ENCODE results near the gene UTS2. TPM values are rescaled to one million over a fixed set of nuclear protein-coding genes. Genes with fewer than 3 reads are reported as not detected.

UTS2 gene
- total RNA-seq, 1 experiment from 2014 or later: not detected

DNA sequence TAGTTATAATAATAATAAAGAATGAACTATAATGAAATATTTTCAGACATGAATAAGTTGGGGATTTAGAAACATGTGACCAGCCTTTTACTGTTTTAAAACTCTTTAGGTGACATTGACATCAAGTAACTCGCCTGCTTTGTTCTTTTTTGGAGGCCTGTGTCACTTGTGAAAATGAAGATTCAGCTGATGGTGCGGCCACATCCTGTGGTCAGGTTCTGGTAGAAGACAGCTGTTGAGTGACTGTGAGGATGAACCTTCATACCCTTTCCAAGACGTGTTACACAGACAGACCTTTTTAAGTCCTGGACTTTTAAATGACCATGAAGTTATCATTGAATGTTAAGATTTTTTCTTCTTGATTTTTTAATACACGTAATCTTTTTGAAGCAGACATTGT, 10.3 kb downstream of the UTS2 start:
- CTCF ChIA-PET: no interaction called here
- Histone ChIP-seq H3K9me3 (ENCODE audit: control insufficient read depth, insufficient read depth, low read depth, low read length) (peaks cover 15% of the 10 kb centered on the region; the same call in 1 of the 2 replicates), H3K4me3 (ENCODE audit: low read depth in 2 of 2, low read length in 2 of 2) (no peak overlapping the region), H3K27me3 (ENCODE audit: control insufficient read depth, insufficient read depth, low read length) (no peaks in the 10 kb centered on the region), H3K27ac (ENCODE audit: low read length) (no peak overlapping the region), H3K36me3 (ENCODE audit: control insufficient read depth, insufficient read depth, low read length) (no peaks in the 10 kb centered on the region), H3K4me1 (ENCODE audit: control insufficient read depth, insufficient read depth, low read length) (no peaks in the 10 kb centered on the region)
- intact Hi-C loops (cut with micrococcal nuclease; ENCODE audit: unreplicated experiment): no loop called here
- TF ChIP-seq SIN3A (IDR thresholded peaks at IDR 0.05; ENCODE audit: borderline replicate concordance, insufficient read depth, low read depth, low read length) (no peak), TCF7L2 (IDR thresholded peaks at IDR 0.05; ENCODE audit: low read depth, low read length) (no peak), POLR2AphosphoS5 (IDR thresholded peaks at IDR 0.05; ENCODE audit: low read depth, low read length) (no peak)
- TF ChIP-seq, protein P1, sequence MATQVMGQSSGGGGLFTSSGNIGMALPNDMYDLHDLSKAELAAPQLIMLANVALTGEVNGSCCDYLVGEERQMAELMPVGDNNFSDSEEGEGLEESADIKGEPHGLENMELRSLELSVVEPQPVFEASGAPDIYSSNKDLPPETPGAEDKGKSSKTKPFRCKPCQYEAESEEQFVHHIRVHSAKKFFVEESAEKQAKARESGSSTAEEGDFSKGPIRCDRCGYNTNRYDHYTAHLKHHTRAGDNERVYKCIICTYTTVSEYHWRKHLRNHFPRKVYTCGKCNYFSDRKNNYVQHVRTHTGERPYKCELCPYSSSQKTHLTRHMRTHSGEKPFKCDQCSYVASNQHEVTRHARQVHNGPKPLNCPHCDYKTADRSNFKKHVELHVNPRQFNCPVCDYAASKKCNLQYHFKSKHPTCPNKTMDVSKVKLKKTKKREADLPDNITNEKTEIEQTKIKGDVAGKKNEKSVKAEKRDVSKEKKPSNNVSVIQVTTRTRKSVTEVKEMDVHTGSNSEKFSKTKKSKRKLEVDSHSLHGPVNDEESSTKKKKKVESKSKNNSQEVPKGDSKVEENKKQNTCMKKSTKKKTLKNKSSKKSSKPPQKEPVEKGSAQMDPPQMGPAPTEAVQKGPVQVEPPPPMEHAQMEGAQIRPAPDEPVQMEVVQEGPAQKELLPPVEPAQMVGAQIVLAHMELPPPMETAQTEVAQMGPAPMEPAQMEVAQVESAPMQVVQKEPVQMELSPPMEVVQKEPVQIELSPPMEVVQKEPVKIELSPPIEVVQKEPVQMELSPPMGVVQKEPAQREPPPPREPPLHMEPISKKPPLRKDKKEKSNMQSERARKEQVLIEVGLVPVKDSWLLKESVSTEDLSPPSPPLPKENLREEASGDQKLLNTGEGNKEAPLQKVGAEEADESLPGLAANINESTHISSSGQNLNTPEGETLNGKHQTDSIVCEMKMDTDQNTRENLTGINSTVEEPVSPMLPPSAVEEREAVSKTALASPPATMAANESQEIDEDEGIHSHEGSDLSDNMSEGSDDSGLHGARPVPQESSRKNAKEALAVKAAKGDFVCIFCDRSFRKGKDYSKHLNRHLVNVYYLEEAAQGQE (IDR thresholded peaks at IDR 0.05; ENCODE audit: insufficient read depth in 1 of 2, low read depth in 2 of 2, low read length in 1 of 2): no peak
- TF ChIP-seq, protein P2, sequence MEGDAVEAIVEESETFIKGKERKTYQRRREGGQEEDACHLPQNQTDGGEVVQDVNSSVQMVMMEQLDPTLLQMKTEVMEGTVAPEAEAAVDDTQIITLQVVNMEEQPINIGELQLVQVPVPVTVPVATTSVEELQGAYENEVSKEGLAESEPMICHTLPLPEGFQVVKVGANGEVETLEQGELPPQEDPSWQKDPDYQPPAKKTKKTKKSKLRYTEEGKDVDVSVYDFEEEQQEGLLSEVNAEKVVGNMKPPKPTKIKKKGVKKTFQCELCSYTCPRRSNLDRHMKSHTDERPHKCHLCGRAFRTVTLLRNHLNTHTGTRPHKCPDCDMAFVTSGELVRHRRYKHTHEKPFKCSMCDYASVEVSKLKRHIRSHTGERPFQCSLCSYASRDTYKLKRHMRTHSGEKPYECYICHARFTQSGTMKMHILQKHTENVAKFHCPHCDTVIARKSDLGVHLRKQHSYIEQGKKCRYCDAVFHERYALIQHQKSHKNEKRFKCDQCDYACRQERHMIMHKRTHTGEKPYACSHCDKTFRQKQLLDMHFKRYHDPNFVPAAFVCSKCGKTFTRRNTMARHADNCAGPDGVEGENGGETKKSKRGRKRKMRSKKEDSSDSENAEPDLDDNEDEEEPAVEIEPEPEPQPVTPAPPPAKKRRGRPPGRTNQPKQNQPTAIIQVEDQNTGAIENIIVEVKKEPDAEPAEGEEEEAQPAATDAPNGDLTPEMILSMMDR (IDR thresholded peaks at IDR 0.05): no peak
- in situ Hi-C loops (cut with HindIII; ENCODE audit: low pct_unique_long_range_greater_than_20kb, low sequenced_read_pairs): no loop called here
- no TSS peak for BruUV-seq (replicated peaks)
- no peak for DNase-seq (ENCODE audit: low read depth, low spot score)
- ATAC-seq: no peak
- POLR2A ChIA-PET: interaction anchor here (0.7 kb wide), 1 partner anchor 125 kb away, joined by 4 read pairs; no protein-coding TSS in a partner anchor

DNA sequence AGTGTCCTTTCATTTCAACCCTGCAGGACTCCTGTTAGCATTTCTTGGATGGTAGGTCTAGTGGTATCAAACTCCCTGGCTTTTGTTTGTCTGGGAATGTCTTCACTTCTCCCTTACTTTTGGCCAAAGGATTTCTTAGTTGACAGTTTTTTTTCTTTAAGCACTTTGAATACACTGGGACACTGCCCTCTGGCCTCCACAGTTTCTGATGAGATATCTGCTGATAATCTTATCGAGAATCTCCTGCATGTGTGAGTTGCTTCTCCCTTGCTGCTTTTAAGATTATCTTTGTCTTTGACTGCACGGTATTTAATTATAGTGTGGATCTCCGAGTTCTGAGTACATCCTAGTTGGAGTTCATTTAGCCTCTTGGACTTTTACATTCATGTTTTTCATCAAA, 13.3 kb downstream of the UTS2 start:
- intact Hi-C loops (cut with micrococcal nuclease; ENCODE audit: unreplicated experiment): no loop called here
- TF ChIP-seq, protein P2 (IDR thresholded peaks at IDR 0.05): no peak
- TF ChIP-seq, protein P1 (IDR thresholded peaks at IDR 0.05; ENCODE audit: insufficient read depth in 1 of 2, low read depth in 2 of 2, low read length in 1 of 2): no peak
- TF ChIP-seq TCF7L2 (IDR thresholded peaks at IDR 0.05; ENCODE audit: low read depth, low read length): no peak
- no peak for TF ChIP-seq POLR2AphosphoS5 (IDR thresholded peaks at IDR 0.05; ENCODE audit: low read depth, low read length)
- TF ChIP-seq SIN3A (IDR thresholded peaks at IDR 0.05; ENCODE audit: borderline replicate concordance, insufficient read depth, low read depth, low read length): no peak
- Histone ChIP-seq H3K9me3 (ENCODE audit: control insufficient read depth, insufficient read depth, low read depth, low read length) (peaks cover 15% of the 10 kb centered on the region; the same call in 1 of the 2 replicates), H3K4me3 (ENCODE audit: low read depth in 2 of 2, low read length in 2 of 2) (no peak overlapping the region), H3K36me3 (ENCODE audit: control insufficient read depth, insufficient read depth, low read length) (no peaks in the 10 kb centered on the region; the same call in 1 of the 2 replicates), H3K27ac (ENCODE audit: low read length) (no peak overlapping the region), H3K4me1 (ENCODE audit: control insufficient read depth, insufficient read depth, low read length) (no peaks in the 10 kb centered on the region), H3K27me3 (ENCODE audit: control insufficient read depth, insufficient read depth, low read length) (no peaks in the 10 kb centered on the region)
- CTCF ChIA-PET: no interaction called here
- in situ Hi-C loops (cut with HindIII; ENCODE audit: low pct_unique_long_range_greater_than_20kb, low sequenced_read_pairs): no loop called here
- no peak for DNase-seq (ENCODE audit: low read depth, low spot score)
- BruUV-seq (replicated peaks): no TSS peak
- POLR2A ChIA-PET: no interaction called here
- ATAC-seq: no peak

All from Panc1 (cell line).